EH (cell line): ENCODE data around the gene HBM.
A peak's percentile ranks its signal among the peaks of the same experiment; 100 is the strongest.
"Not testable (repeated sequence)": the region's sequence is repeated elsewhere in the genome, so short reads cannot be mapped to it uniquely, and the experiment has no call there.

Source experiments
- DNase-seq: peaks from one replicate; pipeline ENCODE4 v3.0.0-alpha.2; 2015; ENCODE audit warnings: low read depth

HBM gene

GRCh38 chr16:185213-185612 is 19.4 kb downstream of the HBM start:
- DNase-seq: no peak

GRCh38 chr16:185691-186090 is 19.9 kb downstream of the HBM start:
- no peak for DNase-seq

DNA sequence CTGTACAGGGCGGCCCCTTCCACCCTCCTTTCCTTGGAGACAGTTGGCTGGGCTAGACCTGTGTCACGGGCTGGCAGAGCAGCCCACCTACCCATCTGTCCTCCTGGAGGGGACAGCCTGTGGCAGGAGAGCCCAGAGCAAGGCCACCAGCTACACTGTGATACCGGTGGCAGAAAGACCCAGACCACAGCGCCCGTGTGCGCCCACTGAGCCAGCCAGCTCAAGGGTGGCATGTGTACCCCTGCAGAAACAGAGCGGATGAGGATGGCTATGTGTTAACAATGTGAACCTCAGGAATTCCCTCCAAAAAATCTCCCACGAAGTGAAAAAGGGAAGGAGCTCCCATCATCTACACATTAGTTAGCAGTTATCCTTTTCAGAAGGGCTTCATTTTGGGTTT is 21.6 kb downstream of the HBM start:
- DNase-seq: no peak

- no peak for DNase-seq
Observed at GRCh38 chr16:188674-189073, 22.9 kb downstream of the HBM start.

GRCh38 chr16:189604-190186 is 23.9 kb downstream of the HBM start:
- DNase-seq: no peak

- DNase-seq: no peak
Observed at GRCh38 chr16:191831-192230, 26.1 kb downstream of the HBM start.

DNA sequence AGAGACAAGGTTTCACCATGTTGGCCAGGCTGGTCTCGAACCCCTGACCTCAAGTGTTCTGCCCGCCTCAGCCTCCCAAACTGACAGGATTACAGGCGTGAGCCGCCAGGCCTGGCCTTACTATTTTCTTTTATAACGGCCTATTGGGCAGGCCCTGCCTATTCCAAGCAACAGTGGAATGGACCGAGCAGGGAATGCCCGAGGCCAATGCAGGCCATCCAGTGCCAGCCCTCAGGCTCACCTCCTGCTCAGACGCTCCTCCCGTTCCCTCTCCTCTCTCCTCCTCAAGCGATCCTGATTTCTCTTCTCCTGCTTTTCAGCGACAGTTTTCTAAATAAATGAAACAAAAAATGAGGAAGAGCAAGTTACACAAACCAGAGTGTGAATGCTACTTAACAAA is 26.9 kb downstream of the HBM start:
- no peak for DNase-seq

DNA sequence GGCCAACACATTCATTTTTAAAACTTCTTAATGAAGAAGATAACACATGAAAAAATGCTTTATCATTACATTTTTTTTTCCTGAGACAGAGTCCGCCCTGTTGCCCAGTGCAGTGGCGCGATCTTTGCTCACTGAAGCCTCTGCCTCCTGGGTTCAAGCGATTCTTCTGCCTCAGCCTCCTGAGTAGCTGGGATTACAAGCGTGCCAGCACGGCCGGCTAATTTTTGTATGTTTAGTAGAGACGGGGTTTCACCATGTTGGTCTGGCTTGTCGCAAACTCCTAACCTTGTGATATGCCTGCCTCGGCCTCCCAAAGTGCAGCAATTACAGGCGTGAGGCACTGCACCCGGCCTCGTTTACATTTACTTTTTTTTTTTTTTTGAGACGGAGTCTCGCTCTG is 27.7 kb downstream of the HBM start:
- DNase-seq: no peak

- no peak for DNase-seq
Observed at GRCh38 chr16:194516-194915, 28.7 kb downstream of the HBM start.

GRCh38 chr16:200388-200787 is 34.6 kb downstream of the HBM start:
- peak; percentile 76 for DNase-seq

GRCh38 chr16:203246-203645 is 37.5 kb downstream of the HBM start:
- no peak for DNase-seq

- DNase-seq: not testable (repeated sequence)
Observed at GRCh38 chr16:204046-204445, 38.3 kb downstream of the HBM start.

DNA sequence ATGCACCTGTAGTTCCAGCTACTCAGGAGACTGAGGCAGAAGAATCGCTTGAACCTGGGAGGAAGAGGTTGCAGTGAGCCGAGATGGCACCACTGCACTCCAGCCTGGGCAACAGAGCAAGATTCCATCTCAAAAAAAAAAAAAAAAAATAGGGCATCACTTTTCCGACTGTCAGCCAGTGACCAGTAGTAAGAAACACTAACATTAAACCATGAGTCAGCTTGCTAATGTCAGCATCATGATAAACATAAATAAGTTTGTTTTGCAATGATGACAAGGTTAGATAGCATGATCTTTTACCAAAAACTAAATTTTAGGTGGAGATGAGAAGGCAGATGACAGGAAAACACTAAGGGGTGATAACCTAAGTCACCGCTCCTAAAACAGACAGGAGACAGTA is 43.6 kb downstream of the HBM start:
- not testable (repeated sequence) for DNase-seq

GRCh38 chr16:211631-212180 is 45.9 kb downstream of the HBM start:
- not testable (repeated sequence) for DNase-seq

DNA sequence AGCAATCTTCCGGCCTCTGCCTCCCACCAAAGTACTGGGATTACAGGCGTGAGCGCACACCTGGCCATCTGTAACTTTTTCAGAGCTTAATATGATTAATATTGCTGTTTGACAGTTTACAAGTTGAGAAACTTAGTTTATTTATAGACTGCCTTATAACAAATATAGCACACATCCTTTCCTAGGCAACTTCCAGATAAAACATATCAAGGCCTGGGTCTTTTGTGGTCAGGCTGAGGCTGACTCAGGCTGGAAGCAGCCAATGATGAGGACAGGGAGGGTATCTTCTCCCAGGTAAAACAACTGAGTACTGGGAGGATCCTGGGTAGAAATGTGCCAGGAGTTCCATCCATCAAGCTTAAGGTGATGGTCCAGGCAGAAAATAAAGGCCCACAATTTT is 47.2 kb downstream of the HBM start:
- DNase-seq: peak; percentile 13
